HG03025 (cell line): ENCODE data around the gene VPS29.
A peak's percentile ranks its signal among the peaks of the same experiment; 100 is the strongest.
"Not testable (repeated sequence)": the region's sequence is repeated elsewhere in the genome, so short reads cannot be mapped to it uniquely, and the experiment has no call there.

Experiments used
- ATAC-seq: cut with Tn5 transposase; IDR thresholded peaks from one replicate; pipeline ENCODE4 v1.9.1; 2021; ENCODE audit warnings: mild to moderate bottlenecking, moderate library complexity; ENCODE audit not compliant: unreplicated experiment, low FRiP score

VPS29 gene

GRCh38 chr12:110501752-110502738, at the start of gene VPS29, which contains the start of gene RAD9B:
VPS29 (minus strand) TSS chr12:110502111; CDS start chr12:110502051, 60 bp downstream.
RAD9B (plus strand) TSS chr12:110502331; CDS start chr12:110502338, 7 bp downstream.
- peak; percentile 86 for ATAC-seq

GRCh38 chr12:110550981-110551380, 49.1 kb upstream of the VPS29 start:
- ATAC-seq = no peak

- no peak for ATAC-seq
Measured at GRCh38 chr12:110549716-110550115, 47.8 kb upstream of the VPS29 start.

- ATAC-seq = no peak
Measured at GRCh38 chr12:110548678-110549077, 46.8 kb upstream of the VPS29 start.

- no peak for ATAC-seq
Measured at GRCh38 chr12:110547090-110547489, 45.2 kb upstream of the VPS29 start.

- ATAC-seq = no peak
Measured at GRCh38 chr12:110546339-110546738, 44.4 kb upstream of the VPS29 start.

GRCh38 chr12:110545812-110546211, 43.9 kb upstream of the VPS29 start:
- ATAC-seq = no peak

GRCh38 chr12:110545259-110545658, 43.3 kb upstream of the VPS29 start:
- not testable (repeated sequence) for ATAC-seq

GRCh38 chr12:110543965-110544364, 42.1 kb upstream of the VPS29 start:
- ATAC-seq = no peak

- ATAC-seq = no peak
Measured at GRCh38 chr12:110543252-110543959, 41.5 kb upstream of the VPS29 start.

GRCh38 chr12:110540048-110540447, 38.1 kb upstream of the VPS29 start:
- ATAC-seq = no peak

- ATAC-seq = no peak
Measured at GRCh38 chr12:110538869-110539622, 37.1 kb upstream of the VPS29 start.

- no peak for ATAC-seq
Measured at GRCh38 chr12:110537605-110538409, 35.9 kb upstream of the VPS29 start.

GRCh38 chr12:110536834-110537604, 35.1 kb upstream of the VPS29 start:
- ATAC-seq = no peak

- ATAC-seq = no peak
Measured at GRCh38 chr12:110534811-110535210, 32.9 kb upstream of the VPS29 start.

GRCh38 chr12:110533607-110534006, 31.7 kb upstream of the VPS29 start:
- ATAC-seq = no peak

GRCh38 chr12:110532644-110533043, 30.7 kb upstream of the VPS29 start:
- ATAC-seq = no peak

- ATAC-seq = peak; percentile 72
Measured at GRCh38 chr12:110531741-110532333, 29.9 kb upstream of the VPS29 start.

- no peak for ATAC-seq
Measured at GRCh38 chr12:110530511-110530910, 28.6 kb upstream of the VPS29 start.
